SU-DHL-6 (cell line): ENCODE results near the gene NEDD4.

Experiments used
- EZH2phosphoT487 ChIP-seq: fragments of 200-600 bp; sonication (generic), shearing (Covaris generic); conservative IDR thresholded peaks from 2 replicates; pipeline ENCODE4 v1.6.1; 2018; ENCODE audit warnings: mild to moderate bottlenecking, antibody characterized with exemption, low read length, moderate library complexity, mixed read lengths
- TF ChIP-seq, protein P1 (sequence below): fragments of 200-600 bp; sonication (generic); IDR thresholded peaks from one replicate; pipeline ENCODE4 v1.5.1; 2017; ENCODE audit warnings: antibody characterized with exemption, mild to moderate bottlenecking, low read length, moderate library complexity; ENCODE audit not compliant: insufficient read depth, poor library complexity, severe bottlenecking

DNA sequence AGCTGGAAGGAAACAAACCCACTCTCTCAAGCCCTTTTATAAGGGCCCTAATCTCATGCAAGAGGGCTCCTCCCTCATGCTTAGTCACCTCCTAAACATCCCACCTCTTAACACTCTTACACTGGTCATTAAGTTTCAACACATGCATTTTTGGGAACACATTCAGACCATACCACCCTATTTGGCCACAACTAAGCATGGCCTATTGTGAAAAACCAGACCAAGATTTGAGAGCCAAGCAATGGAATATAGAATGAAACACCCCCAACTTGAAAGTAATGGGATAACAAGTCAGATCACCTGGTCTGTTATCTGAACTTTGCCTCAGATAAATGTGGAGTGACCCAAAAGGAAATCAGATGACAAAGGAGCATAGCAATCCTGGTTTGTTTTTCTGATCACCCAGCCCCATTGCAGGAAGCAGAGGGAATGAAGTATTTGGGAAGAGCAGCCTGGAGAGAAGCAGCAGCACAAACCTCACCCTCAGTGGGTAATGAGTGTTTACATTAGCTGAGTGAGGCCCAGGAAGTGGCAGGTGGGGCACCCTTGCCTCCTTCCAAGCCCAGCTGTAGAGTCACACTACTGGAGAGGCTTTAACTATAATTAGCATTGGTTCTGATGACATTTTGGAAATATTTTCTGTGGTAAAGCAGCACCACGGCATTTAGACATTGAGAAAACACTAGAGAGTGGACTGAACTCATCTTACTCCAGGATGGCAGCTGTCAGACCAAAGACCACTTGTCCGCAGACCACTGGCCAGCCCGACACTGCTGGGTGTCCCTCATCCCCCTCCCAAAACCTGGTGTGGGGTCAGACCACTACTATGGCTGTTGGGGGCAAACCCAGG, 201.6 kb downstream of the NEDD4 start:
- TF ChIP-seq, protein P1, sequence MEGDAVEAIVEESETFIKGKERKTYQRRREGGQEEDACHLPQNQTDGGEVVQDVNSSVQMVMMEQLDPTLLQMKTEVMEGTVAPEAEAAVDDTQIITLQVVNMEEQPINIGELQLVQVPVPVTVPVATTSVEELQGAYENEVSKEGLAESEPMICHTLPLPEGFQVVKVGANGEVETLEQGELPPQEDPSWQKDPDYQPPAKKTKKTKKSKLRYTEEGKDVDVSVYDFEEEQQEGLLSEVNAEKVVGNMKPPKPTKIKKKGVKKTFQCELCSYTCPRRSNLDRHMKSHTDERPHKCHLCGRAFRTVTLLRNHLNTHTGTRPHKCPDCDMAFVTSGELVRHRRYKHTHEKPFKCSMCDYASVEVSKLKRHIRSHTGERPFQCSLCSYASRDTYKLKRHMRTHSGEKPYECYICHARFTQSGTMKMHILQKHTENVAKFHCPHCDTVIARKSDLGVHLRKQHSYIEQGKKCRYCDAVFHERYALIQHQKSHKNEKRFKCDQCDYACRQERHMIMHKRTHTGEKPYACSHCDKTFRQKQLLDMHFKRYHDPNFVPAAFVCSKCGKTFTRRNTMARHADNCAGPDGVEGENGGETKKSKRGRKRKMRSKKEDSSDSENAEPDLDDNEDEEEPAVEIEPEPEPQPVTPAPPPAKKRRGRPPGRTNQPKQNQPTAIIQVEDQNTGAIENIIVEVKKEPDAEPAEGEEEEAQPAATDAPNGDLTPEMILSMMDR = no peak
- TF ChIP-seq EZH2phosphoT487 = no peak
